Activated CD4-positive, CD25-positive, alpha-beta regulatory T cell (primary cell): ENCODE measurements around the gene CDKN1C.

ENCODE experiments used
- DNase-seq, 4 experiments: peaks; one replicate each; lab custom pipeline; 2025; lab: John Stamatoyannopoulos, UW

CDKN1C gene

GRCh38 chr11:2870460-2870859, 15.1 kb downstream of the CDKN1C start:
- DNase-seq = no peak

GRCh38 chr11:2869561-2870427, 15.8 kb downstream of the CDKN1C start:
- no peak for DNase-seq

GRCh38 chr11:2869134-2869526, 16.4 kb downstream of the CDKN1C start:
- no peak for DNase-seq

GRCh38 chr11:2868506-2869133, 17.0 kb downstream of the CDKN1C start:
- no peak for DNase-seq

GRCh38 chr11:2867722-2868505, 17.7 kb downstream of the CDKN1C start:
- no peak for DNase-seq

GRCh38 chr11:2867142-2867541, 18.4 kb downstream of the CDKN1C start:
- DNase-seq = no peak

- no peak for DNase-seq
Measured at GRCh38 chr11:2865922-2866577, 19.5 kb downstream of the CDKN1C start.

GRCh38 chr11:2864901-2865300, 20.7 kb downstream of the CDKN1C start:
- DNase-seq = no peak

GRCh38 chr11:2863276-2863618, 22.3 kb downstream of the CDKN1C start:
- DNase-seq = no peak

GRCh38 chr11:2862395-2863275, 22.9 kb downstream of the CDKN1C start:
- no peak for DNase-seq

GRCh38 chr11:2860636-2861035, 24.9 kb downstream of the CDKN1C start:
- no peak for DNase-seq

- no peak for DNase-seq
Measured at GRCh38 chr11:2859699-2860037, 25.9 kb downstream of the CDKN1C start.

GRCh38 chr11:2858995-2859698, 26.4 kb downstream of the CDKN1C start:
- no peak for DNase-seq

GRCh38 chr11:2857918-2858317, 27.7 kb downstream of the CDKN1C start:
- no peak for DNase-seq

- DNase-seq = no peak
Measured at GRCh38 chr11:2857276-2857675, 28.3 kb downstream of the CDKN1C start.

GRCh38 chr11:2855162-2855561, 30.4 kb downstream of the CDKN1C start:
- DNase-seq = no peak

GRCh38 chr11:2853997-2854560, 31.5 kb downstream of the CDKN1C start:
- no peak for DNase-seq

GRCh38 chr11:2853401-2853800, 32.2 kb downstream of the CDKN1C start:
- DNase-seq = no peak

GRCh38 chr11:2849994-2850770, 35.4 kb downstream of the CDKN1C start:
- no peak for DNase-seq

GRCh38 chr11:2848497-2848896, 37.1 kb downstream of the CDKN1C start:
- DNase-seq = no peak
